HEK293 (cell line): ENCODE data around the gene TJP3.
A peak's percentile ranks its signal among the peaks of the same experiment; 100 is the strongest.

Source experiments
- CTCF ChIA-PET: fragments of 350-600 bp; formaldehyde crosslinking; extraction: SDS; loops from one replicate; lab custom pipeline; 2021; ENCODE audit warnings: antibody characterized with exemption; lab: Yijun Ruan, JAX
- POLR2A ChIA-PET: fragments of 300-600 bp; formaldehyde crosslinking; extraction: SDS; loops from one replicate; lab custom pipeline; 2020; ENCODE audit warnings: antibody characterized with exemption, inconsistent platforms; lab: Yijun Ruan, JAX
- H3K27ac ChIP-seq: fragments of 200-500 bp; sonication (Bioruptor generic); 2 replicates; pipeline ENCODE4 v1.5.1; 2014; ENCODE audit warnings: low read depth, low read length, control low read depth, inconsistent platforms; ENCODE audit errors: extremely low read depth
- H3K36me3 ChIP-seq, 2 experiments: fragments of 200-500 bp in 1 of 2; sonication (Bioruptor generic) in 1 of 2; 1 replicate in 1 of 2; 2 replicates in 1 of 2; pipeline ENCODE4 v1.5.1; 2014 to 2017; ENCODE audit warnings: inconsistent platforms in 2 of 2, low read length in 2 of 2; ENCODE audit not compliant: control insufficient read depth in 2 of 2, insufficient read depth in 1 of 2
- H3K4me1 ChIP-seq: fragments of 200-500 bp; sonication (Bioruptor generic); 2 replicates; pipeline ENCODE4 v1.5.1; 2014; ENCODE audit warnings: mild to moderate bottlenecking, low read length, inconsistent platforms; ENCODE audit not compliant: control insufficient read depth, insufficient read depth
- H3K4me3 ChIP-seq: 2 replicates; pipeline ENCODE4 v1.5.1; 2011; ENCODE audit warnings: low read depth, mild to moderate bottlenecking, control low read depth, low read length, moderate library complexity
- H3K9me3 ChIP-seq: fragments of 200-500 bp; sonication (Bioruptor generic); 2 replicates; pipeline ENCODE4 v1.5.1; 2014; ENCODE audit warnings: low read depth, low read length, inconsistent platforms; ENCODE audit not compliant: control insufficient read depth, insufficient read depth
- CTCF ChIP-seq: fragments of 450-650 bp; formaldehyde crosslinking; IDR thresholded peaks from 2 replicates; pipeline ENCODE4 v1.5.1; 2016; ENCODE audit warnings: missing biosample characterization, missing genetic modification characterization
- GLIS1 ChIP-seq: fragments of 450-650 bp; formaldehyde crosslinking; IDR thresholded peaks from 2 replicates; pipeline ENCODE4 v1.5.1; 2016; ENCODE audit warnings: missing biosample characterization, missing genetic modification characterization
- KLF1 ChIP-seq: fragments of 450-650 bp; formaldehyde crosslinking; IDR thresholded peaks from 2 replicates; pipeline ENCODE4 v1.5.1; 2016; ENCODE audit warnings: missing biosample characterization, missing genetic modification characterization
- KLF17 ChIP-seq: fragments of 450-650 bp; formaldehyde crosslinking; IDR thresholded peaks from 2 replicates; pipeline ENCODE4 v1.5.1; 2016; ENCODE audit warnings: missing biosample characterization, missing genetic modification characterization
- PATZ1 ChIP-seq: fragments of 450-650 bp; formaldehyde crosslinking; IDR thresholded peaks from 2 replicates; pipeline ENCODE4 v1.5.1; 2016; ENCODE audit warnings: missing biosample characterization, missing genetic modification characterization
- TRIM28 ChIP-seq: IDR thresholded peaks from 2 replicates; pipeline ENCODE4 v1.6.1; 2011; ENCODE audit warnings: low read length, control low read depth, borderline replicate concordance
- ZBTB10 ChIP-seq: fragments of 450-650 bp; formaldehyde crosslinking; IDR thresholded peaks from 2 replicates; pipeline ENCODE4 v1.5.1; 2016; ENCODE audit warnings: missing biosample characterization, missing genetic modification characterization
- ZBTB20 ChIP-seq: fragments of 450-650 bp; formaldehyde crosslinking; IDR thresholded peaks from 2 replicates; pipeline ENCODE4 v1.5.1; 2016; ENCODE audit warnings: missing biosample characterization, missing genetic modification characterization
- ZBTB48 ChIP-seq: fragments of 450-650 bp; formaldehyde crosslinking; IDR thresholded peaks from 2 replicates; pipeline ENCODE4 v1.5.1; 2016; ENCODE audit warnings: missing biosample characterization, missing genetic modification characterization
- ZBTB6 ChIP-seq: fragments of 450-650 bp; formaldehyde crosslinking; IDR thresholded peaks from 2 replicates; pipeline ENCODE4 v1.5.1; 2017; ENCODE audit warnings: missing biosample characterization, missing genetic modification characterization
- ZFP69B ChIP-seq: fragments of 450-650 bp; formaldehyde crosslinking; IDR thresholded peaks from 2 replicates; pipeline ENCODE4 v1.5.1; 2016; ENCODE audit warnings: missing biosample characterization, missing genetic modification characterization
- ZNF580 ChIP-seq: fragments of 450-650 bp; formaldehyde crosslinking; IDR thresholded peaks from 2 replicates; pipeline ENCODE4 v1.5.1; 2016; ENCODE audit warnings: missing biosample characterization, missing genetic modification characterization
- ZNF621 ChIP-seq: fragments of 450-650 bp; formaldehyde crosslinking; IDR thresholded peaks from 2 replicates; pipeline ENCODE4 v1.5.1; 2017; ENCODE audit warnings: missing biosample characterization, missing genetic modification characterization
- ZNF629 ChIP-seq: fragments of 450-650 bp; formaldehyde crosslinking; IDR thresholded peaks from 2 replicates; pipeline ENCODE4 v1.5.1; 2017; ENCODE audit warnings: missing biosample characterization, missing genetic modification characterization
- ZNF654 ChIP-seq: fragments of 450-650 bp; formaldehyde crosslinking; IDR thresholded peaks from 2 replicates; pipeline ENCODE4 v1.5.1; 2016; ENCODE audit warnings: low read depth, missing biosample characterization, missing genetic modification characterization
- ZNF692 ChIP-seq: fragments of 450-650 bp; formaldehyde crosslinking; IDR thresholded peaks from 2 replicates; pipeline ENCODE4 v1.5.1; 2016; ENCODE audit warnings: missing biosample characterization, missing genetic modification characterization
- ZNF76 ChIP-seq: fragments of 450-650 bp; formaldehyde crosslinking; IDR thresholded peaks from 2 replicates; pipeline ENCODE4; 2016; ENCODE audit warnings: low read depth, missing biosample characterization, missing genetic modification characterization, borderline replicate concordance
- ZNF768 ChIP-seq: fragments of 450-650 bp; formaldehyde crosslinking; IDR thresholded peaks from 2 replicates; pipeline ENCODE4 v1.5.1; 2018; ENCODE audit warnings: missing biosample characterization, mild to moderate bottlenecking, missing genetic modification characterization
- ZNF791 ChIP-seq: fragments of 450-650 bp; formaldehyde crosslinking; IDR thresholded peaks from 2 replicates; pipeline ENCODE4 v1.5.1; 2016; ENCODE audit warnings: missing biosample characterization, missing genetic modification characterization
- ZNF792 ChIP-seq: fragments of 450-650 bp; formaldehyde crosslinking; IDR thresholded peaks from 2 replicates; pipeline ENCODE4 v1.5.1; 2016; ENCODE audit warnings: missing biosample characterization, missing genetic modification characterization
- ZNF843 ChIP-seq: fragments of 450-650 bp; formaldehyde crosslinking; IDR thresholded peaks from 2 replicates; pipeline ENCODE4 v1.5.1; 2016; ENCODE audit warnings: missing biosample characterization, missing genetic modification characterization
- ZXDB ChIP-seq: fragments of 450-650 bp; formaldehyde crosslinking; IDR thresholded peaks from 2 replicates; pipeline ENCODE4 v1.5.1; 2016; ENCODE audit warnings: missing biosample characterization, missing genetic modification characterization
- TF ChIP-seq, protein P1 (sequence below): fragments of 450-650 bp; formaldehyde crosslinking; IDR thresholded peaks from 2 replicates; pipeline ENCODE4 v1.5.1; 2016; ENCODE audit warnings: missing biosample characterization, missing genetic modification characterization, borderline replicate concordance

The TJP3 gene

DNA sequence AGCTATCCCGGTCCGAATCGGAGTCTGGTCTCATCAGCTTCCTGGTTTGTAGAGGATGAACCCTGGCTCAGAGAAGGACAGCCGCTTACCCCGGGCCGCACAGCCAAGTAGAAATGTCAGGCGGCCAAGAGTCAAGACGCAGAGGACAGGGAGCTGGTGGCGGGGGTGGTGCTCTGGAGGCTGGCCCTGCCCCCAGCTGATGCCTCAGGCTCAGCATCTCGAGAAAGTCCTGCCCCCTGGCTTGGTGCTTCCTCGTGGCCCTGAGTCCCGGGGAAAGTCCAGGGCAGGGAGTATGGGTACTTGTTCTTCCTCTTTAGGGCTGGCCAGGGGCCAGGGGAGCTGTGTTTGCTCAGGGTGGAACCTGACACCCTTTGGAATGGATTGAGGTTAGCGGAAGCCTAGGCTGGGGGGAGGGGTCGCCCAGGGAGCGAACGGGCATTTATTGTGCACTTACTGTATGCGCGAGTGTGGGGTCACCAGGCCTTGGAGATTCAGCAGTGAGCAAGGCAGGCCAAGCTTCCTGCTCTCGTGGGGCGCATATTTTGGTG lies 2.2 kb downstream of the TJP3 start:
- ChIA-PET CTCF (interaction anchor here (0.7 to 1.8 kb wide), 4 partner anchors 8 to 310 kb away, joined by 3 to 10 read pairs (median 4); partner anchors contain the start of gene PIP5K1C), POLR2A (interaction anchor here (0.7 to 0.8 kb wide), 2 partner anchors 19 to 275 kb away, joined by 3 read pairs; partner anchors contain the start of gene EEF2)
- no peak overlapping the region for H3K4me3 ChIP-seq
- no peaks in the 10 kb centered on the region for H3K36me3 ChIP-seq
- peaks cover 4% of the 10 kb centered on the region; the same call in 1 of the 2 replicates for H3K4me1 ChIP-seq
- no peak overlapping the region for H3K27ac ChIP-seq
- H3K9me3 ChIP-seq, result no peaks in the 10 kb centered on the region
- peak; percentile 42; the same call in 1 of the 2 replicates for TF ChIP-seq ZXDB (tag by site-specific recombination)
- TF ChIP-seq GLIS1 (tag by site-specific recombination), result peak; percentile 67
- peak; percentile 44; the same call in 1 of the 2 replicates for TF ChIP-seq ZNF580 (tag by site-specific recombination)
- 0 out of 2 replicates have a peak, but pooled peaks have one; percentile 42 for TF ChIP-seq ZNF692 (tag by site-specific recombination)
- TF ChIP-seq KLF1, result peak; percentile 64
- no peak for TF ChIP-seq ZBTB10 (tag by site-specific recombination)
- 0 out of 2 replicates have a peak, but pooled peaks have one; percentile 26 for TF ChIP-seq ZFP69B
- TF ChIP-seq ZBTB48 (tag by site-specific recombination), result peak; percentile 78
- no peak for TF ChIP-seq ZBTB6 (tag by site-specific recombination)
- peak; percentile 90 for TF ChIP-seq ZBTB20 (tag by site-specific recombination)
- 0 out of 2 replicates have a peak, but pooled peaks have one; percentile 46 for TF ChIP-seq ZNF768 (tag by site-specific recombination)
- TF ChIP-seq, protein P1, sequence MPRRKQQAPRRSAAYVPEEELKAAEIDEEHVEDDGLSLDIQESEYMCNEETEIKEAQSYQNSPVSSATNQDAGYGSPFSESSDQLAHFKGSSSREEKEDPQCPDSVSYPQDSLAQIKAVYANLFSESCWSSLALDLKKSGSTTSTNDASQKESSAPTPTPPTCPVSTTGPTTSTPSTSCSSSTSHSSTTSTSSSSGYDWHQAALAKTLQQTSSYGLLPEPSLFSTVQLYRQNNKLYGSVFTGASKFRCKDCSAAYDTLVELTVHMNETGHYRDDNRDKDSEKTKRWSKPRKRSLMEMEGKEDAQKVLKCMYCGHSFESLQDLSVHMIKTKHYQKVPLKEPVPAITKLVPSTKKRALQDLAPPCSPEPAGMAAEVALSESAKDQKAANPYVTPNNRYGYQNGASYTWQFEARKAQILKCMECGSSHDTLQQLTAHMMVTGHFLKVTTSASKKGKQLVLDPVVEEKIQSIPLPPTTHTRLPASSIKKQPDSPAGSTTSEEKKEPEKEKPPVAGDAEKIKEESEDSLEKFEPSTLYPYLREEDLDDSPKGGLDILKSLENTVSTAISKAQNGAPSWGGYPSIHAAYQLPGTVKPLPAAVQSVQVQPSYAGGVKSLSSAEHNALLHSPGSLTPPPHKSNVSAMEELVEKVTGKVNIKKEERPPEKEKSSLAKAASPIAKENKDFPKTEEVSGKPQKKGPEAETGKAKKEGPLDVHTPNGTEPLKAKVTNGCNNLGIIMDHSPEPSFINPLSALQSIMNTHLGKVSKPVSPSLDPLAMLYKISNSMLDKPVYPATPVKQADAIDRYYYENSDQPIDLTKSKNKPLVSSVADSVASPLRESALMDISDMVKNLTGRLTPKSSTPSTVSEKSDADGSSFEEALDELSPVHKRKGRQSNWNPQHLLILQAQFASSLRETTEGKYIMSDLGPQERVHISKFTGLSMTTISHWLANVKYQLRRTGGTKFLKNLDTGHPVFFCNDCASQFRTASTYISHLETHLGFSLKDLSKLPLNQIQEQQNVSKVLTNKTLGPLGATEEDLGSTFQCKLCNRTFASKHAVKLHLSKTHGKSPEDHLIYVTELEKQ, result no peak
- TF ChIP-seq ZNF792 (tag by site-specific recombination), result peak; percentile 100
- peak; percentile 26; the same call in 1 of the 2 replicates for TF ChIP-seq ZNF629 (tag by site-specific recombination)
- TF ChIP-seq KLF17 (tag by site-specific recombination), result no peak
- TF ChIP-seq ZNF791 (tag by site-specific recombination), result no peak
- TF ChIP-seq CTCF (tag by site-specific recombination), result no peak
- peak; percentile 36; the same call in 1 of the 2 replicates for TF ChIP-seq ZNF76 (tag by site-specific recombination)
- TF ChIP-seq ZNF843 (tag by site-specific recombination), result no peak
- no peak for TF ChIP-seq ZNF654 (tag by site-specific recombination)
- TF ChIP-seq PATZ1 (tag by site-specific recombination), result peak; percentile 57; the same call in 1 of the 2 replicates
- no peak for TF ChIP-seq ZNF621 (tag by site-specific recombination)
- no peak for TF ChIP-seq TRIM28
